ENCODE measurements around the gene MYO1G. TPM values are rescaled to one million over a fixed set of nuclear protein-coding genes. Genes with fewer than 3 reads are reported as not detected.

MYO1G gene
- polyA plus RNA-seq, 1 of the 3 experiments (the other 2 are of a cell fraction), result 0.05 TPM

- peaks cover 28% of the 10 kb centered on the region for H4K20me1 ChIP-seq (ENCODE audit: insufficient read depth)
- H3K4me1 ChIP-seq (ENCODE audit: control insufficient read depth in 1 of 2, insufficient read depth in 2 of 2, low read depth in 1 of 2, low read length in 1 of 2), result no peaks in the 10 kb centered on the region
- H3F3A ChIP-seq (replicated peaks; ENCODE audit: insufficient read depth), result no peaks in the 10 kb centered on the region
- no peak overlapping the region for H3K4me2 ChIP-seq
- H3K79me2 ChIP-seq (ENCODE audit: insufficient read depth), result peaks cover 92% of the 10 kb centered on the region
- H3K27ac ChIP-seq (ENCODE audit: low read depth in 2 of 2, low read length in 1 of 2), result no peak overlapping the region
- CTCF ChIA-PET, result interaction anchor here (0.9 to 1.1 kb wide), 3 partner anchors 18 to 174 kb away, joined by 3 read pairs; no protein-coding TSS in a partner anchor
- no peak overlapping the region for H2AFZ ChIP-seq (ENCODE audit: low read depth)
- 97% methylated on average over 3 of the region's 3 CpGs for WGBS (ENCODE audit: low lambda C conversion rate)
- 0 out of 2 replicates have a peak, but pooled peaks cover 7% of the 10 kb centered on the region for H3K9me3 ChIP-seq
- no peak for DNase-seq
- POLR2A ChIA-PET, result no interaction called here
- H3K9ac ChIP-seq, result no peak overlapping the region
- H3K36me3 ChIP-seq (replicated peaks in 1 of 2; ENCODE audit: control insufficient read depth in 1 of 2, insufficient read depth in 2 of 2, low read length in 1 of 2), result peaks cover under 1 to 39% of the 10 kb centered on the region in 2 experiments
- H3K9me2 ChIP-seq, result no peaks in the 10 kb centered on the region
- H3K4me3 ChIP-seq (ENCODE audit: low read depth in 2 of 2, low read length in 1 of 2), result no peak overlapping the region
- TF ChIP-seq TEAD4 (IDR thresholded peaks at IDR 0.05; ENCODE audit: borderline replicate concordance, insufficient read depth) (no peak), NFIC (IDR thresholded peaks at IDR 0.05; ENCODE audit: borderline replicate concordance) (no peak), GABPA (IDR thresholded peaks at IDR 0.05; ENCODE audit: low read depth) (no peak), TAF1 (IDR thresholded peaks at IDR 0.05; ENCODE audit: borderline replicate concordance, low read depth, low read length) (no peak)
- H3K27me3 ChIP-seq (ENCODE audit: insufficient read depth), result no peaks in the 10 kb centered on the region
Measured at GRCh38 chr7:45021604-45022296, 42.9 kb upstream of the MYO1G start.

DNA sequence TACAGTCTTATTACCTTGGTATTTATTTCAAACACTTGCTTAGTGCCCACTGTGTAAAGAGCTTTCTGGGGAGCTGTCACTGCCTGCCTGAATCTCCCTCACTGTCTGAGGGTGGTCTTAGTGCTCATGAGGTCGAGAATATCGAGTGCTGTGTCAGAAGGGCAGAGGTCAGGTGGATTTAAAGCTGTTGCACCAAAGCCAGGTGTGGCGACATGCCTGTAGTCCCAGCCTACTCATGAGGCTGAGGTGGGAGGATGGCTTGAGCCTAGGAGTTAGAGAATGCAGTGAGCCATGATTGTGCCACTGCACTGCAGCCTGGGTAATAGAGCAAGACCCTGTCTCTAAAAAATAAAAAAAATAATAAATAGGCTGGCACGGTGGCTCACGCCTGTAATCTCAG, 42.1 kb upstream of the MYO1G start:
- H3K9me2 ChIP-seq, result no peaks in the 10 kb centered on the region
- CTCF ChIA-PET, result no interaction called here

More for the DNA sequence above, 42.1 kb upstream of the MYO1G start:
- H4K20me1 ChIP-seq (ENCODE audit: insufficient read depth), result peaks cover 26% of the 10 kb centered on the region
- peaks cover 86% of the 10 kb centered on the region for H3K79me2 ChIP-seq (ENCODE audit: insufficient read depth)
- H3K27me3 ChIP-seq (ENCODE audit: insufficient read depth), result no peaks in the 10 kb centered on the region
- no peak overlapping the region for H3K4me2 ChIP-seq
- POLR2A ChIA-PET, result no interaction called here
- no peak overlapping the region for H3K9ac ChIP-seq
- 98% methylated on average over 5 of the region's 5 CpGs for WGBS (ENCODE audit: low lambda C conversion rate)
- H3K4me3 ChIP-seq (ENCODE audit: low read depth in 2 of 2, low read length in 1 of 2), result no peak overlapping the region
- H3F3A ChIP-seq (replicated peaks; ENCODE audit: insufficient read depth), result no peaks in the 10 kb centered on the region
- TF ChIP-seq PBX3 (IDR thresholded peaks at IDR 0.05), result no peak
- TF ChIP-seq NRF1 (IDR thresholded peaks at IDR 0.05; ENCODE audit: low read depth, low read length), result no peak
- no peak for TF ChIP-seq YY1 (IDR thresholded peaks at IDR 0.05; ENCODE audit: low read depth)
- no peak for TF ChIP-seq NFIC (IDR thresholded peaks at IDR 0.05; ENCODE audit: borderline replicate concordance)
- no peak for TF ChIP-seq GABPA (IDR thresholded peaks at IDR 0.05; ENCODE audit: low read depth)
- TF ChIP-seq CTCF (IDR thresholded peaks at IDR 0.05), result no peak
- TF ChIP-seq RFX5 (IDR thresholded peaks at IDR 0.05; ENCODE audit: low read length), result no peak
- TF ChIP-seq, protein P1, sequence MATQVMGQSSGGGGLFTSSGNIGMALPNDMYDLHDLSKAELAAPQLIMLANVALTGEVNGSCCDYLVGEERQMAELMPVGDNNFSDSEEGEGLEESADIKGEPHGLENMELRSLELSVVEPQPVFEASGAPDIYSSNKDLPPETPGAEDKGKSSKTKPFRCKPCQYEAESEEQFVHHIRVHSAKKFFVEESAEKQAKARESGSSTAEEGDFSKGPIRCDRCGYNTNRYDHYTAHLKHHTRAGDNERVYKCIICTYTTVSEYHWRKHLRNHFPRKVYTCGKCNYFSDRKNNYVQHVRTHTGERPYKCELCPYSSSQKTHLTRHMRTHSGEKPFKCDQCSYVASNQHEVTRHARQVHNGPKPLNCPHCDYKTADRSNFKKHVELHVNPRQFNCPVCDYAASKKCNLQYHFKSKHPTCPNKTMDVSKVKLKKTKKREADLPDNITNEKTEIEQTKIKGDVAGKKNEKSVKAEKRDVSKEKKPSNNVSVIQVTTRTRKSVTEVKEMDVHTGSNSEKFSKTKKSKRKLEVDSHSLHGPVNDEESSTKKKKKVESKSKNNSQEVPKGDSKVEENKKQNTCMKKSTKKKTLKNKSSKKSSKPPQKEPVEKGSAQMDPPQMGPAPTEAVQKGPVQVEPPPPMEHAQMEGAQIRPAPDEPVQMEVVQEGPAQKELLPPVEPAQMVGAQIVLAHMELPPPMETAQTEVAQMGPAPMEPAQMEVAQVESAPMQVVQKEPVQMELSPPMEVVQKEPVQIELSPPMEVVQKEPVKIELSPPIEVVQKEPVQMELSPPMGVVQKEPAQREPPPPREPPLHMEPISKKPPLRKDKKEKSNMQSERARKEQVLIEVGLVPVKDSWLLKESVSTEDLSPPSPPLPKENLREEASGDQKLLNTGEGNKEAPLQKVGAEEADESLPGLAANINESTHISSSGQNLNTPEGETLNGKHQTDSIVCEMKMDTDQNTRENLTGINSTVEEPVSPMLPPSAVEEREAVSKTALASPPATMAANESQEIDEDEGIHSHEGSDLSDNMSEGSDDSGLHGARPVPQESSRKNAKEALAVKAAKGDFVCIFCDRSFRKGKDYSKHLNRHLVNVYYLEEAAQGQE (IDR thresholded peaks at IDR 0.05; ENCODE audit: low read depth, low read length), result no peak
- no peak for TF ChIP-seq EP300 (IDR thresholded peaks at IDR 0.05; ENCODE audit: borderline replicate concordance in 1 of 2, low read depth in 1 of 2, low read length in 1 of 2)
- no peak for TF ChIP-seq FOXJ3 (CRISPR knock-in tag; IDR thresholded peaks at IDR 0.05)
- no peak for TF ChIP-seq TCF12 (IDR thresholded peaks at IDR 0.05)
- TF ChIP-seq FOSL2 (IDR thresholded peaks at IDR 0.05; ENCODE audit: borderline replicate concordance, low read depth), result no peak
- TF ChIP-seq IRF3 (IDR thresholded peaks at IDR 0.05; ENCODE audit: low read depth, low read length), result no peak
- no peak for TF ChIP-seq CHD2 (IDR thresholded peaks at IDR 0.05; ENCODE audit: low read length, partially characterized antibody)
- TF ChIP-seq EZH2phosphoT487 (IDR thresholded peaks at IDR 0.05; ENCODE audit: borderline replicate concordance, low read depth), result no peak
- TF ChIP-seq, protein P2, sequence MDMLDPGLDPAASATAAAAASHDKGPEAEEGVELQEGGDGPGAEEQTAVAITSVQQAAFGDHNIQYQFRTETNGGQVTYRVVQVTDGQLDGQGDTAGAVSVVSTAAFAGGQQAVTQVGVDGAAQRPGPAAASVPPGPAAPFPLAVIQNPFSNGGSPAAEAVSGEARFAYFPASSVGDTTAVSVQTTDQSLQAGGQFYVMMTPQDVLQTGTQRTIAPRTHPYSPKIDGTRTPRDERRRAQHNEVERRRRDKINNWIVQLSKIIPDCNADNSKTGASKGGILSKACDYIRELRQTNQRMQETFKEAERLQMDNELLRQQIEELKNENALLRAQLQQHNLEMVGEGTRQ (IDR thresholded peaks at IDR 0.05; ENCODE audit: borderline replicate concordance, low read depth, low read length), result no peak
- no peaks in the 10 kb centered on the region for H3K4me1 ChIP-seq (ENCODE audit: control insufficient read depth in 1 of 2, insufficient read depth in 2 of 2, low read depth in 1 of 2, low read length in 1 of 2)
- H3K36me3 ChIP-seq (replicated peaks in 1 of 2; ENCODE audit: control insufficient read depth in 1 of 2, insufficient read depth in 2 of 2, low read length in 1 of 2), result peaks cover 0 to 39% of the 10 kb centered on the region in 2 experiments
- 0 out of 2 replicates have a peak, but pooled peaks cover 7% of the 10 kb centered on the region for H3K9me3 ChIP-seq
- DNase-seq, result no peak
- H2AFZ ChIP-seq (ENCODE audit: low read depth), result no peak overlapping the region
- no peak overlapping the region for H3K27ac ChIP-seq (ENCODE audit: low read depth in 2 of 2, low read length in 1 of 2)
